ENCODE measurements around the gene MT2A.
A peak's percentile ranks its signal among the peaks of the same experiment; 100 is the strongest.
"Not testable (repeated sequence)": the region's sequence is repeated elsewhere in the genome, so short reads cannot be mapped to it uniquely, and the experiment has no call there.

Gene MT2A

GRCh38 chr16:56616608-56617211 lies 8.3 kb downstream of the MT2A start:
- H3K4me3 ChIP-seq (ENCODE audit: low read depth, low read length), result peak overlapping the region; percentile 44

GRCh38 chr16:56617212-56618085 lies 9.1 kb downstream of the MT2A start:
- DNase-seq (ENCODE audit: low read depth), result no peak

More at GRCh38 chr16:56616608-56617211, 8.3 kb downstream of the MT2A start:
- DNase-seq (ENCODE audit: low read depth), result no peak

GRCh38 chr16:56618138-56618537 lies 9.8 kb downstream of the MT2A start:
- no peak for DNase-seq (ENCODE audit: low read depth)
- H3K4me3 ChIP-seq (ENCODE audit: low read depth, low read length), result peak overlapping the region; percentile 44

More at GRCh38 chr16:56617212-56618085, 9.1 kb downstream of the MT2A start:
- peak overlapping the region; percentile 44 for H3K4me3 ChIP-seq (ENCODE audit: low read depth, low read length)

- DNase-seq (ENCODE audit: low read depth), result no peak
- no peak overlapping the region for H3K4me3 ChIP-seq (ENCODE audit: low read depth, low read length)
These were observed 12.0 kb downstream of the MT2A start for GRCh38 chr16:56620339-56620897.

GRCh38 chr16:56621665-56622445 lies 13.5 kb downstream of the MT2A start:
- not testable (repeated sequence) for DNase-seq (ENCODE audit: low read depth); H3K4me3 ChIP-seq (ENCODE audit: low read depth, low read length)

- DNase-seq (ENCODE audit: low read depth); H3K4me3 ChIP-seq (ENCODE audit: low read depth, low read length): not testable (repeated sequence)
These were observed 14.8 kb downstream of the MT2A start for GRCh38 chr16:56623184-56623583.

- DNase-seq (ENCODE audit: low read depth), result no peak
- H3K4me3 ChIP-seq (ENCODE audit: low read depth, low read length), result no peak overlapping the region
These were observed 15.3 kb downstream of the MT2A start for GRCh38 chr16:56623637-56624036.

GRCh38 chr16:56625140-56625942 lies 17.0 kb downstream of the MT2A start, which contains the start of gene MT1E:
MT1E (plus strand) TSS chr16:56625781; CDS start chr16:56625852, 71 bp downstream.
- H3K4me3 ChIP-seq (ENCODE audit: low read depth, low read length), result peak within 1 kb of the TSS; percentile 72
- DNase-seq (ENCODE audit: low read depth), result peak; percentile 49

GRCh38 chr16:56625943-56626654 lies 17.7 kb downstream of the MT2A start:
- DNase-seq (ENCODE audit: low read depth), result peak; percentile 51
- H3K4me3 ChIP-seq (ENCODE audit: low read depth, low read length), result peak overlapping the region; percentile 72

GRCh38 chr16:56626685-56627084 lies 18.3 kb downstream of the MT2A start:
- H3K4me3 ChIP-seq (ENCODE audit: low read depth, low read length), result peak overlapping the region; percentile 72
- no peak for DNase-seq (ENCODE audit: low read depth)

- no peak overlapping the region for H3K4me3 ChIP-seq (ENCODE audit: low read depth, low read length)
- no peak for DNase-seq (ENCODE audit: low read depth)
These were observed 20.3 kb downstream of the MT2A start for GRCh38 chr16:56628486-56629350.

- H3K4me3 ChIP-seq (ENCODE audit: low read depth, low read length), result no peak overlapping the region
- no peak for DNase-seq (ENCODE audit: low read depth)
These were observed 21.1 kb downstream of the MT2A start for GRCh38 chr16:56629531-56629930.

- H3K4me3 ChIP-seq (ENCODE audit: low read depth, low read length), result no peak overlapping the region
- no peak for DNase-seq (ENCODE audit: low read depth)
These were observed 21.8 kb downstream of the MT2A start for GRCh38 chr16:56630134-56630533.

GRCh38 chr16:56631197-56631596 lies 22.8 kb downstream of the MT2A start:
- no peak overlapping the region for H3K4me3 ChIP-seq (ENCODE audit: low read depth, low read length)
- no peak for DNase-seq (ENCODE audit: low read depth)

- H3K4me3 ChIP-seq (ENCODE audit: low read depth, low read length), result peak overlapping the region; percentile 42
- DNase-seq (ENCODE audit: low read depth), result no peak
These were observed 23.4 kb downstream of the MT2A start for GRCh38 chr16:56631832-56632155.

GRCh38 chr16:56632156-56632847 lies 23.9 kb downstream of the MT2A start, which contains the start of gene MT1M:
MT1M (plus strand) TSS chr16:56632659; CDS start chr16:56632732, 73 bp downstream.
- peak within 1 kb of the TSS; percentile 42 for H3K4me3 ChIP-seq (ENCODE audit: low read depth, low read length)
- no peak for DNase-seq (ENCODE audit: low read depth)

GRCh38 chr16:56632848-56633365 lies 24.5 kb downstream of the MT2A start:
- no peak for DNase-seq (ENCODE audit: low read depth)
- H3K4me3 ChIP-seq (ENCODE audit: low read depth, low read length), result no peak overlapping the region
